Right cardiac atrium (tissue), 5 donors: ENCODE measurements around the gene GRB10. TPM values are rescaled to one million over a fixed set of nuclear protein-coding genes. Genes with fewer than 3 reads are reported as not detected.

Source experiments
- ATAC-seq, 2 donors: fragments of 200-7000 bp; cut with Tn5 transposase; one replicate each; pipeline versions ENCODE4 v1.8.0 to v1.9.1; 2020; ENCODE audit warnings: moderate library complexity in 2 of 2, mild to moderate bottlenecking in 1 of 2
- DNase-seq, 3 donors: peaks; one replicate each; pipeline ENCODE4 v3.0.0-alpha.2; 2020
- H3K27ac ChIP-seq: one replicate; pipeline ENCODE4 v1.5.1; 2013; ENCODE audit warnings: mild to moderate bottlenecking, low read length, control low read depth, moderate library complexity
- H3K27me3 ChIP-seq: one replicate; pipeline ENCODE4 v1.6.1; 2013; ENCODE audit not compliant: control insufficient read depth, insufficient read depth
- H3K4me1 ChIP-seq: one replicate; pipeline ENCODE4 v1.6.1; 2013; ENCODE audit warnings: low read length; ENCODE audit not compliant: control insufficient read depth, insufficient read depth
- H3K4me3 ChIP-seq: one replicate; pipeline ENCODE4 v1.5.1; 2013; ENCODE audit warnings: low read length, control low read depth
- H3K9me3 ChIP-seq: one replicate; pipeline ENCODE4 v1.6.1; 2013; ENCODE audit warnings: low read length; ENCODE audit not compliant: control insufficient read depth
- whole genome bisulfite sequencing: extraction: QIAGEN DNeasy Blood & Tissue Kit; methylation state at CpG from one replicate; pipeline ENCODE4 v1.1.7; 2013; 5-methylcytosine and 5-hydroxymethylcytosine counted together
- intact Hi-C, 4 donors: fragments of 100-400 bp; cut with DNase I; formaldehyde crosslinking; loops; one replicate each; pipeline versions ENCODE4 v1.11.0 to v1.14.0; 2022 to 2023
- polyA plus RNA-seq: library from polyadenylated mRNA; stranded (reverse); fragments of 200-250 nt; gene quantifications from one replicate; pipeline ENCODE4 v1.2.3, GENCODE V29; 2013
- total RNA-seq, 4 donors: library from RNA; stranded (reverse); fragmentation: NEBNext Ultra II Directional; extraction: Animal tissue kit (Norgen Biotek cat#: 25700); gene quantifications; one replicate each; pipeline ENCODE4 v1.2.1, GENCODE V29; 2021
- donor health status: healthy with polysubstance abuse.
- donor health status: DM: no; HTN: yes; CAD: no.
- donor health status: DM: no; HTN: no; CAD: no.
- donor health status: DM: no; HTN: yes; CAD: no; lungs with severe emphysema.
- donor health status: DM: yes; HTN: yes; CAD: no.

GRB10 gene
- total and polyA plus RNA-seq, 5 donors, result 35.2 to 86.0 (median 60.2) TPM

GRCh38 chr7:50818324-50818723 lies 35.6 kb upstream of the GRB10 start:
- Histone ChIP-seq H3K27ac (no peak overlapping the region), H3K4me1 (peaks cover 4% of the 10 kb centered on the region), H3K4me3 (no peak overlapping the region), H3K27me3 (no peaks in the 10 kb centered on the region), H3K9me3 (no peaks in the 10 kb centered on the region)
- intact Hi-C loops, result no loop called here
- ATAC-seq (peak in 1 of 2 donors; percentile 62), DNase-seq (peak in 1 of 3 donors; percentile 61)
- WGBS, result 70% methylated on average over 6 of the region's 6 CpGs

GRCh38 chr7:50817561-50817960 lies 34.9 kb upstream of the GRB10 start:
- no peak overlapping the region for H3K27ac ChIP-seq
- intact Hi-C loops, result no loop called here
- ATAC-seq (no peak), DNase-seq (no peak)
- 62% methylated on average over 1 of the region's 1 CpG for WGBS
- H3K4me3 ChIP-seq, result no peak overlapping the region
- no peaks in the 10 kb centered on the region for H3K9me3 ChIP-seq
- peaks cover 4% of the 10 kb centered on the region for H3K4me1 ChIP-seq
- no peaks in the 10 kb centered on the region for H3K27me3 ChIP-seq

GRCh38 chr7:50815138-50815537 lies 32.4 kb upstream of the GRB10 start:
- ATAC-seq, result no peak
- intact Hi-C loops, result no loop called here
- no peaks in the 10 kb centered on the region for H3K9me3 ChIP-seq

DNA sequence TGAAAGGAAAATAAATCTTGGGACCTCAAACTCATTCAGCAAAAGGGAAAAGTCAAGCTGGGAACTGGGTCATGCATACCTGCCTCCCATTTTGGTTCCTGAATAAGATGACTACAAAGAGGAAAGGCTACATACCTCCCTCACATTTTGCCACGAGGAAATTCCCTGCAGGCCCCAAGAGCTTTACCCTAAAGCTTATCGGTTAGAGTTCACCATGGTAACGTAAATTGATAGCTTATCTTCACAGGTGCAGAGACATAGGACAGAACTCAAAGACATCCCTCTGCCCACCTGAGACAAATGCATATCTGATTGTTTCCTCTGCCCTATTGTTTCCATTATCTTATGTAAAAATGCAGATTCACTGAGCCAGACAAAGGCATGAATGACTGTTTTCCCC lies 31.5 kb upstream of the GRB10 start:
- DNase-seq, result no peak
- intact Hi-C loops, result no loop called here
- Histone ChIP-seq H3K9me3 (no peaks in the 10 kb centered on the region), H3K4me1 (no peaks in the 10 kb centered on the region), H3K27me3 (no peaks in the 10 kb centered on the region), H3K4me3 (no peak overlapping the region), H3K27ac (no peak overlapping the region)
- 69% methylated on average over 3 of the region's 3 CpGs for WGBS
- ATAC-seq, result no peak

More at GRCh38 chr7:50815138-50815537, 32.4 kb upstream of the GRB10 start:
- Histone ChIP-seq H3K27me3 (no peaks in the 10 kb centered on the region), H3K27ac (no peak overlapping the region), H3K4me3 (no peak overlapping the region), H3K4me1 (no peaks in the 10 kb centered on the region)
- no peak for DNase-seq
- WGBS, result 95% methylated on average over 3 of the region's 3 CpGs

- intact Hi-C loops, result no loop called here
- DNase-seq (peak; percentile 85 to 92 (median 87)), ATAC-seq (peak; percentile 97 to 98)
- 44% methylated on average over 1 of the region's 1 CpG for WGBS
- Histone ChIP-seq H3K4me1 (no peaks in the 10 kb centered on the region), H3K4me3 (no peak overlapping the region), H3K27ac (peak overlapping the region; percentile 7), H3K9me3 (no peaks in the 10 kb centered on the region), H3K27me3 (no peaks in the 10 kb centered on the region)
These were observed 30.3 kb upstream of the GRB10 start for GRCh38 chr7:50812841-50813475.

- H3K4me3 ChIP-seq, result no peak overlapping the region
- intact Hi-C loops, result no loop called here
- 67% methylated on average over 6 of the region's 6 CpGs for WGBS
- ATAC-seq, result no peak
- H3K4me1 ChIP-seq, result no peaks in the 10 kb centered on the region
- DNase-seq, result no peak
- H3K27ac ChIP-seq, result no peak overlapping the region
- no peaks in the 10 kb centered on the region for H3K9me3 ChIP-seq
- H3K27me3 ChIP-seq, result no peaks in the 10 kb centered on the region
These were observed 29.4 kb upstream of the GRB10 start for GRCh38 chr7:50812094-50812493.

- H3K27ac ChIP-seq, result no peak overlapping the region
- intact Hi-C loops, result no loop called here
These were observed 25.7 kb upstream of the GRB10 start for GRCh38 chr7:50808282-50808888.

DNA sequence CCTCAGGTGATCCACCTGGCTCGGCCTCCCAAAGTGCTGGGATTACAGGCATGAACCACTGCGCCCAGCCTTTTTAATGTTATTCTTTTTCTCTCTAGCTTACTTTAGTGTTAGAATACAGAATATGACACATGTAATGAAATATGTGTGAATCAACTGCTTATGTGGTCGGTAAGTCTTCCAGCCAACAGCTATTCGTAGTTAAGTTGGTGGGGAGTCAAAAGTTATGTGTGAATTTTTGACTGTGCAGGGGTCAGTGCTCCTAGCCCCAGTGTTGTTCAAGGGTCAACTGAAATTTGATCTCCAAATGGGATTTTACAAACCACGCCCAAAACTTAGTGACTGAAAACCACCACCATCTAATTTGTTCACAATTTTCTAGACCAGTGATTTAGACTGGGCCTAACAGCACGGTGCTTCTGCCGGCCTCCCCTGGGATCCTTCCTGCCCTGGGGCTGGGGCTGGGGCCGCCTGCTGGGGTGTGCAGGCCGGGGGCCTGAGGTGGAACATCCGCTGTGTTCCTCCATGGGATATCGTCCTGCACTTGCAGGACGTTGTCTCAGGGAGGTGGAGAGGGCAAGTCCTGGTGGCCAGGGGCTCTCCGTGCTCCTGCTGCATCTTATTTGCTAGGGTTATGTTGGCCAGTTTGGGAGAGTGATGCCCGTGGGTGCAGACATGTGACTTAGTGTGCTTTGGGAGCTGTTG lies 24.5 kb upstream of the GRB10 start:
- ATAC-seq, result no peak
- no peak for DNase-seq
- intact Hi-C loops, result no loop called here

More at GRCh38 chr7:50808282-50808888, 25.7 kb upstream of the GRB10 start:
- no peak for ATAC-seq
- Histone ChIP-seq H3K4me1 (no peaks in the 10 kb centered on the region), H3K27me3 (no peaks in the 10 kb centered on the region), H3K9me3 (no peaks in the 10 kb centered on the region), H3K4me3 (no peak overlapping the region)
- DNase-seq, result no peak
- 85% methylated on average over 14 of the region's 14 CpGs for WGBS

DNA sequence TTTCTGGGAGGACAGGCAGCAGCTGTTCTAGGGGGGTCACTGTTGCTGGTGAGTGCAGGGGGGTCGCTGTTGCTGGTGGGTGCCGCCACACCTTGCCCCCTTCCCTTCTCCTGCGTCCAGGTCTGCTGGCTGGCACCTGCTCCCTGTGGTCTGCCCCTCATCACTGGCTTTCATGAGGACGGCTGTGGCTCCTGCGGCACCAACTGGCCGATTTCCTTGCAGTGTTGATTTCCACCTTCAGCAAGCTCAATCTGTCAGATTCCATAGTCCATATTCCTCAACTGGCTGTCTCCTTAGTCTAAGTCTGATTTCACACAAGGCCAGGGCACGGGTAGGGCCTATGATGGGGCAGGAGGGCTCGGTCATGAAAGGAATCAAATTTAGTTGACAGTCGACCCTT lies 23.4 kb upstream of the GRB10 start:
- intact Hi-C loops, result no loop called here
- no peaks in the 10 kb centered on the region for H3K4me1 ChIP-seq
- 71% methylated on average over 9 of the region's 9 CpGs for WGBS
- H3K4me3 ChIP-seq, result no peak overlapping the region
- H3K27me3 ChIP-seq, result no peaks in the 10 kb centered on the region
- DNase-seq, result no peak
- no peak overlapping the region for H3K27ac ChIP-seq
- no peaks in the 10 kb centered on the region for H3K9me3 ChIP-seq
- no peak for ATAC-seq

More for the DNA sequence above, 24.5 kb upstream of the GRB10 start:
- Histone ChIP-seq H3K27ac (no peak overlapping the region), H3K4me3 (no peak overlapping the region), H3K4me1 (no peaks in the 10 kb centered on the region), H3K27me3 (no peaks in the 10 kb centered on the region), H3K9me3 (no peaks in the 10 kb centered on the region)
- WGBS, result 89% methylated on average over 14 of the region's 14 CpGs

DNA sequence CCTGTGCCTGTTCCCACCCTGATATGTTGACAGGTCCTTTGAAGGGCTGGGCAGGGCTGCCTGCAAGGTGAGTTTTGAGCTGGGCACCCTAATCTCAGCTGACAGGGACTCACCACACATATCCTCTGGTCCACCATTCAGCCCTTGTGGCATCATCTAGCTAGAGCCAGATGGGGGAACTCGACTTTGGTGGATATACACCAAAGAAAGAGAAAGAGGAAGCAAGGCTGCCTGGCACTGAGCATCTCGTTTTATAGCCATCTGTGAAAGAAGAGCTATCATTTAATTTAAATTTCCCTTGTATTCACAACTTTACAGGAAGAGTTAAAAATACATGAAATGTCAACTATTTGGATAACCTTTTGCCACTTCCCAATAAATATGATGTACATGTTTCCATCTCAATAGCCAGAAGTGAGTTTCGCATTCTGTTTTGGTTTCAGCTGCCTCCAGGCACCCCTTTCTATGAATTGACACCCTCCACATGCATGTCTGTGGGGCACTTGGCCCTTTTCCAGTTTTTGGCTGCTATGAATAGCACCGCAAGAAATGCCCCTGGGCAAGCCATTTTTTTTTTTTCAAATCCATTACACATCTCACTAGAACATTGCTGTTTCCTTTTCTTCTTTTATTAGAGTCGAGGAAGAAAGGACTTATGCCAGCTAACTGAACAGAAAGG lies 22.9 kb upstream of the GRB10 start:
- WGBS, result 49% methylated on average over 5 of the region's 5 CpGs
- no peaks in the 10 kb centered on the region for H3K27me3 ChIP-seq
- no peak overlapping the region for H3K27ac ChIP-seq
- no peaks in the 10 kb centered on the region for H3K4me1 ChIP-seq
- ATAC-seq (no peak), DNase-seq (no peak)
- intact Hi-C loops, result no loop called here
- no peak overlapping the region for H3K4me3 ChIP-seq
- H3K9me3 ChIP-seq, result no peaks in the 10 kb centered on the region
